Brain microvascular endothelial cell (primary cell): Measurements from ENCODE around the gene DDX41.

Experiments used
- DNase-seq: peaks from one replicate; pipeline ENCODE4 v3.0.0-alpha.2; 2020
- H3K27ac ChIP-seq: fragments of 250-450 bp; sonication (Bioruptor Pico); 2 replicates; pipeline ENCODE4 v1.5.1; 2020; ENCODE audit warnings: mild to moderate bottlenecking, moderate library complexity
- H3K27me3 ChIP-seq: fragments of 250-450 bp; sonication (Bioruptor Pico); replicated peaks from 2 replicates; pipeline ENCODE4 v1.5.1; 2020; ENCODE audit warnings: mild to moderate bottlenecking
- H3K36me3 ChIP-seq: fragments of 250-450 bp; sonication (Bioruptor Pico); replicated peaks from 2 replicates; pipeline ENCODE4 v1.5.1; 2020; ENCODE audit warnings: mild to moderate bottlenecking
- H3K4me3 ChIP-seq: 2 replicates; pipeline ENCODE4 v1.5.1; 2011; ENCODE audit warnings: low read depth, mild to moderate bottlenecking, control low read depth, low read length, moderate library complexity
- CTCF ChIP-seq: IDR thresholded peaks from 2 replicates; pipeline ENCODE4 v1.5.1; 2011; ENCODE audit warnings: low read depth, mild to moderate bottlenecking, moderate library complexity, low read length, control low read depth, inconsistent platforms; ENCODE audit errors: missing control alignments
- in situ Hi-C: cut with HindIII; loops from 2 replicates; pipeline ENCODE4 v1.10.0; 2017; ENCODE audit warnings: low sequenced_read_pairs, low pct_ligation_motif_present

DDX41 gene

GRCh38 chr5:177507165-177507564, 9.6 kb downstream of the DDX41 start:
- DNase-seq = peak; percentile 45
- Histone ChIP-seq H3K27me3 (no peaks in the 10 kb centered on the region), H3K4me3 (no peak overlapping the region), H3K27ac (no peak overlapping the region), H3K36me3 (peaks cover 17% of the 10 kb centered on the region)
- in situ Hi-C loops = no loop called here
- peak; percentile 56 for TF ChIP-seq CTCF

- no peak for TF ChIP-seq CTCF
Observed at GRCh38 chr5:177505075-177505474, 11.7 kb downstream of the DDX41 start.

GRCh38 chr5:177504086-177505056, 12.4 kb downstream of the DDX41 start:
- Histone ChIP-seq H3K36me3 (no peaks in the 10 kb centered on the region), H3K27me3 (no peaks in the 10 kb centered on the region), H3K27ac (no peak overlapping the region), H3K4me3 (no peak overlapping the region)
- in situ Hi-C loops = no loop called here
- DNase-seq = no peak
- no peak for TF ChIP-seq CTCF

More at GRCh38 chr5:177505075-177505474, 11.7 kb downstream of the DDX41 start:
- DNase-seq = no peak
- Histone ChIP-seq H3K27me3 (no peaks in the 10 kb centered on the region), H3K27ac (no peak overlapping the region), H3K4me3 (no peak overlapping the region), H3K36me3 (no peaks in the 10 kb centered on the region)
- in situ Hi-C loops = no loop called here

GRCh38 chr5:177503351-177504085, 13.2 kb downstream of the DDX41 start:
- in situ Hi-C loops = no loop called here
- no peak overlapping the region for H3K4me3 ChIP-seq
- no peaks in the 10 kb centered on the region for H3K36me3 ChIP-seq
- DNase-seq = no peak
- no peak for TF ChIP-seq CTCF
- H3K27ac ChIP-seq = no peak overlapping the region
- H3K27me3 ChIP-seq = no peaks in the 10 kb centered on the region

- H3K27ac ChIP-seq = no peak overlapping the region
- no peak for DNase-seq
- H3K27me3 ChIP-seq = no peaks in the 10 kb centered on the region
- H3K36me3 ChIP-seq = no peaks in the 10 kb centered on the region
- no peak overlapping the region for H3K4me3 ChIP-seq
- in situ Hi-C loops = no loop called here
- TF ChIP-seq CTCF = no peak
Observed at GRCh38 chr5:177502886-177503285, 13.9 kb downstream of the DDX41 start.
